OCI-LY7 (cell line): Measurements from ENCODE around the gene FHL3. TPM values are rescaled to one million over a fixed set of nuclear protein-coding genes. Genes with fewer than 3 reads are reported as not detected.

Experiments used
- BruUV-seq: library from RNA; stranded (reverse); fragments of 400-500 nt; replicated peaks from 2 replicates; lab custom pipeline; 2021; lab: Mats Ljungman, UMichigan
- CTCF ChIA-PET: fragments of 300-600 bp; sonication (Branson Sonifier 250); formaldehyde crosslinking; loops from one replicate; lab custom pipeline; 2022; ENCODE audit warnings: antibody characterized with exemption; ENCODE audit not compliant: unreplicated experiment; lab: Charles Lee
- POLR2A ChIA-PET: fragments of 300-600 bp; sonication (Branson Sonifier 250); formaldehyde crosslinking; loops from one replicate; lab custom pipeline; 2022; ENCODE audit warnings: antibody characterized with exemption; lab: Charles Lee
- DNase-seq: peaks from one replicate; pipeline ENCODE4 v3.0.0-alpha.2; 2015; ENCODE audit warnings: low spot score
- H2AFZ ChIP-seq: fragments of 200-600 bp; sonication (generic), shearing (Covaris generic); 2 replicates; pipeline ENCODE4 v1.6.1; 2014; ENCODE audit warnings: mild to moderate bottlenecking, antibody characterized with exemption, low read length, moderate library complexity
- H3K27ac ChIP-seq: fragments of 200-600 bp; sonication (generic); 2 replicates; pipeline ENCODE4 v1.5.1; 2014; ENCODE audit warnings: mixed run types, low read depth, mild to moderate bottlenecking, moderate library complexity, low read length, inconsistent platforms; ENCODE audit not compliant: poor library complexity, severe bottlenecking
- H3K36me3 ChIP-seq: fragments of 200-600 bp; sonication (generic); 2 replicates; pipeline ENCODE4 v1.6.1; 2014; ENCODE audit warnings: mild to moderate bottlenecking, antibody characterized with exemption, low read length, moderate library complexity, mixed read lengths; ENCODE audit not compliant: insufficient read depth
- H3K4me1 ChIP-seq: fragments of 200-600 bp; sonication (generic); 2 replicates; pipeline ENCODE4 v1.5.1; 2014; ENCODE audit warnings: mild to moderate bottlenecking, low read length; ENCODE audit not compliant: insufficient read depth, poor library complexity, severe bottlenecking
- H3K4me2 ChIP-seq: fragments of 200-600 bp; sonication (generic); 2 replicates; pipeline ENCODE4 v1.6.1; 2014; ENCODE audit warnings: mild to moderate bottlenecking, low read length
- H3K4me3 ChIP-seq: fragments of 200-600 bp; sonication (generic); 2 replicates; pipeline ENCODE4 v1.5.1; 2014; ENCODE audit warnings: mild to moderate bottlenecking, low read depth, low read length; ENCODE audit not compliant: poor library complexity, severe bottlenecking
- H3K79me2 ChIP-seq: fragments of 200-600 bp; sonication (generic); 2 replicates; pipeline ENCODE4 v1.6.1; 2016; ENCODE audit warnings: low read depth, mild to moderate bottlenecking, low read length, moderate library complexity, mixed read lengths; ENCODE audit not compliant: insufficient read depth
- H3K9me2 ChIP-seq: fragments of 200-600 bp; sonication (generic); 2 replicates; pipeline ENCODE4 v1.6.1; 2016; ENCODE audit warnings: mild to moderate bottlenecking, low read length, mixed read lengths; ENCODE audit not compliant: insufficient read depth
- H3K9me3 ChIP-seq: fragments of 200-600 bp; sonication (generic); 2 replicates; pipeline ENCODE4 v1.6.1; 2014; ENCODE audit warnings: mild to moderate bottlenecking, mixed run types, low read length, mixed read lengths
- H4K20me1 ChIP-seq: fragments of 200-600 bp; sonication (generic); 2 replicates; pipeline ENCODE4 v1.6.1; 2014; ENCODE audit warnings: mild to moderate bottlenecking, antibody characterized with exemption, low read length, moderate library complexity, mixed read lengths; ENCODE audit not compliant: insufficient read depth
- EZH2phosphoT487 ChIP-seq: fragments of 200-600 bp; sonication (generic); IDR thresholded peaks from 2 replicates; pipeline ENCODE4 v1.6.1; 2018; ENCODE audit warnings: low read depth, borderline replicate concordance, mild to moderate bottlenecking, mixed run types, antibody characterized with exemption, low read length, moderate library complexity, mixed read lengths
- intact Hi-C: fragments of 100-400 bp; cut with micrococcal nuclease; formaldehyde crosslinking; loops from one replicate; pipeline ENCODE4 v1.10.0; 2022; ENCODE audit not compliant: unreplicated experiment
- total RNA-seq, 2 experiments: library from RNA; depleted of rRNA in 1 of 2; stranded (reverse); fragments of >200 nt in 1 of 2; shearing (Covaris generic) in 1 of 2; gene quantifications; 2 replicates each; pipeline ENCODE4 v1.2.3, GENCODE V29; 2014 to 2022
- TF ChIP-seq, protein P1 (sequence below): fragments of 200-600 bp; sonication (generic); conservative IDR thresholded peaks from 2 replicates; pipeline ENCODE4 v1.5.1; 2014; ENCODE audit warnings: mild to moderate bottlenecking, antibody characterized with exemption, low read length, moderate library complexity, mixed read lengths

The FHL3 gene
- total RNA-seq, 2 experiments from 2014 or later = 0.63 to 1.8 TPM

DNA sequence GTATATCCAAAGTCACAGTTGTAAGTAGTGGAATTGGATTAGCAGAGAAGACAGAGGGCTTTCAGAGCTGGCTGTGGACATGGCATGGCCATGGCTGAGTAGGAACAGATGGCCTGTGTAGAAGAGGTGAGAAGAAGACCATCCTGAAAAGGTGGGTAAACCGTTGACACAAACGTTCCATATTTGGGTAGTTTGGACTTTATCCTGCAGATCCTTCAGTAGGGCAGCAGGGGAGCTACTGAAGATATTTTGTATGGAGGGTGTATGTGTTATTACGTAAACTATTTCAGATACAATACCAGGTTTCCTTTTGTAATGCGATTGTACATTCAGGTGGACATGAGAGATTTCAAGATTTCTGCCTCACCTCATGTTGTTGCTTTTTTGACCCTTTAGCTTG lies 8.9 kb upstream of the FHL3 start:
- intact Hi-C loops = loop anchor here (10.0 kb wide), 1 partner anchor 319 kb away; the partner anchor contains the start of gene CDCA8
- Histone ChIP-seq H3K4me1 (peaks cover 22% of the 10 kb centered on the region), H4K20me1 (peaks cover 8% of the 10 kb centered on the region), H3K4me3 (peak overlapping the region; percentile 81), H2AFZ (no peak overlapping the region), H3K79me2 (peaks cover 37% of the 10 kb centered on the region), H3K9me2 (no peaks in the 10 kb centered on the region), H3K9me3 (no peaks in the 10 kb centered on the region), H3K36me3 (peaks cover 48% of the 10 kb centered on the region), H3K27ac (no peak overlapping the region), H3K4me2 (peak overlapping the region; percentile 79)
- no peak for TF ChIP-seq EZH2phosphoT487
- TF ChIP-seq, protein P1, sequence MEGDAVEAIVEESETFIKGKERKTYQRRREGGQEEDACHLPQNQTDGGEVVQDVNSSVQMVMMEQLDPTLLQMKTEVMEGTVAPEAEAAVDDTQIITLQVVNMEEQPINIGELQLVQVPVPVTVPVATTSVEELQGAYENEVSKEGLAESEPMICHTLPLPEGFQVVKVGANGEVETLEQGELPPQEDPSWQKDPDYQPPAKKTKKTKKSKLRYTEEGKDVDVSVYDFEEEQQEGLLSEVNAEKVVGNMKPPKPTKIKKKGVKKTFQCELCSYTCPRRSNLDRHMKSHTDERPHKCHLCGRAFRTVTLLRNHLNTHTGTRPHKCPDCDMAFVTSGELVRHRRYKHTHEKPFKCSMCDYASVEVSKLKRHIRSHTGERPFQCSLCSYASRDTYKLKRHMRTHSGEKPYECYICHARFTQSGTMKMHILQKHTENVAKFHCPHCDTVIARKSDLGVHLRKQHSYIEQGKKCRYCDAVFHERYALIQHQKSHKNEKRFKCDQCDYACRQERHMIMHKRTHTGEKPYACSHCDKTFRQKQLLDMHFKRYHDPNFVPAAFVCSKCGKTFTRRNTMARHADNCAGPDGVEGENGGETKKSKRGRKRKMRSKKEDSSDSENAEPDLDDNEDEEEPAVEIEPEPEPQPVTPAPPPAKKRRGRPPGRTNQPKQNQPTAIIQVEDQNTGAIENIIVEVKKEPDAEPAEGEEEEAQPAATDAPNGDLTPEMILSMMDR = no peak
- no TSS peak for BruUV-seq
- ChIA-PET POLR2A (interaction anchor here (0.7 to 1.0 kb wide), 2 partner anchors 23 to 28 kb away, joined by 3 read pairs; no protein-coding TSS in a partner anchor), CTCF (no interaction called here)
- no peak for DNase-seq

DNA sequence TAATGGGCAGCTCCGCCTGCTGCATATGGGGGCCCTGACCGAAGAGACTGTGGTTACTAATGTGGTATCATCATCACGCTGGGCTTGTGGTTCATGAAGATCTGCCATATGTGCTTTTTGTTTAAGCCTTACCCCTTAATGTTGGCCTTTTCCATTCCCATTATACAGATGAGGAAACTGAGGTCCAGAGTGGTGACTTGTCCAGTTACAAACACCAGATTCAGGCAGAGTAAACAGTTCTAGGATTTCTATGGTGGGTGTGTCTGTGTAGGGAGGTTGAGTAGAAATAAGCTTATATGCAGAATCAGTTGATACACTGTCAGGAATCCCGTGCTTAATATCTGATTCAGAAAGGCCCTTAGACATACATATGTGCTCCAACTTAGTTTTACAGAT lies 7.9 kb upstream of the FHL3 start:
- Histone ChIP-seq H3K27ac (peak overlapping the region; percentile 65), H3K4me3 (peak overlapping the region; percentile 81), H3K4me2 (peak overlapping the region; percentile 79), H3K79me2 (peaks cover 37% of the 10 kb centered on the region), H4K20me1 (peaks cover 8% of the 10 kb centered on the region), H3K9me2 (no peaks in the 10 kb centered on the region), H3K9me3 (no peaks in the 10 kb centered on the region), H3K36me3 (peaks cover 38% of the 10 kb centered on the region), H3K4me1 (peaks cover 22% of the 10 kb centered on the region), H2AFZ (peak overlapping the region; percentile 95; the same call in 1 of the 2 replicates)
- POLR2A ChIA-PET = interaction anchor here (0.8 to 0.9 kb wide), 2 partner anchors 62 to 323 kb away, joined by 3 read pairs; a partner anchor contains a TSS
- no peak for DNase-seq
- TSS peak; percentile 79 for BruUV-seq
- intact Hi-C loops = loop anchor here (10.0 kb wide), 1 partner anchor 318 kb away; the partner anchor contains the start of gene CDCA8
- no peak for TF ChIP-seq EZH2phosphoT487
- TF ChIP-seq, protein P1 = no peak
- CTCF ChIA-PET = interaction anchor here (0.5 to 1.0 kb wide), 2 partner anchors 10 to 205 kb away, joined by 3 to 12 read pairs; partner anchors contain the start of genes C1orf122 and YRDC
